ENCODE results near the gene SSX2IP. TPM values are rescaled to one million over a fixed set of nuclear protein-coding genes. Genes with fewer than 3 reads are reported as not detected.

The SSX2IP gene
- total and polyA plus RNA-seq, 9 of the 15 experiments (the other 6 are each of a cell fraction or from before 2014, with no cell fraction given): 20.6 to 96.7 (median 61.7) TPM

DNA sequence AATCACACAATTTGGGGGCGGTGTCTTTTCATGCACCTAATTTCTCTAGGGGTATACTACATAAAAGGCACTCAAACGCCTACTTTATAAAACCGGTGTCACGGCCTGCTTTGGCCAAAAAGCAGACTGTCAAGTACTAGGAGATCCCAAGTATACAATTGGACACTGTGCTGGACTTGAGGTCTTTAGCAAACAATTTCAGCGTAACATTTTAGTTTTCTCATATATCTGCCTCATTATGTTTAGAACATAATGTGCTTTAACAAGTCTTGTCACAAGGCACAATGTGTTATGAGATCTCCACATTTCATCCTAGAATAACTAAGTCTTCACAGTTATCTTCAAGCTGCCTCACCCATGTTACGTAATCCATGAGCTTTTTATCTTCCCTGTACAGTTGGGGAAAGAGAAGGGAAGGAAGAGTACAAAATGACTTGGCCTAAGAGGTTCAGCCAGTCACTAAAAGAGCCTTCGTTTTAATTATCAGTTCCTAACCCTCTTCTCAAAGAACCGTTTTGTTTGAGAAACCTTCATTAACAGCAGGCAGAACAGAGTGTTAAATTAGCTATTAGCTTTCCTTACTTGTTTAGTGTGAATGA is 1.7 kb downstream of the SSX2IP start (continued):
- TF ChIP-seq, protein P1, sequence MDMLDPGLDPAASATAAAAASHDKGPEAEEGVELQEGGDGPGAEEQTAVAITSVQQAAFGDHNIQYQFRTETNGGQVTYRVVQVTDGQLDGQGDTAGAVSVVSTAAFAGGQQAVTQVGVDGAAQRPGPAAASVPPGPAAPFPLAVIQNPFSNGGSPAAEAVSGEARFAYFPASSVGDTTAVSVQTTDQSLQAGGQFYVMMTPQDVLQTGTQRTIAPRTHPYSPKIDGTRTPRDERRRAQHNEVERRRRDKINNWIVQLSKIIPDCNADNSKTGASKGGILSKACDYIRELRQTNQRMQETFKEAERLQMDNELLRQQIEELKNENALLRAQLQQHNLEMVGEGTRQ (CRISPR knock-in tag; IDR thresholded peaks at IDR 0.05): no peak
- TF ChIP-seq, protein P2, sequence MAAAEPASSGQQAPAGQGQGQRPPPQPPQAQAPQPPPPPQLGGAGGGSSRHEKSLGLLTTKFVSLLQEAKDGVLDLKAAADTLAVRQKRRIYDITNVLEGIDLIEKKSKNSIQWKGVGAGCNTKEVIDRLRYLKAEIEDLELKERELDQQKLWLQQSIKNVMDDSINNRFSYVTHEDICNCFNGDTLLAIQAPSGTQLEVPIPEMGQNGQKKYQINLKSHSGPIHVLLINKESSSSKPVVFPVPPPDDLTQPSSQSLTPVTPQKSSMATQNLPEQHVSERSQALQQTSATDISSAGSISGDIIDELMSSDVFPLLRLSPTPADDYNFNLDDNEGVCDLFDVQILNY (CRISPR knock-in tag; IDR thresholded peaks at IDR 0.05): no peak
- TF ChIP-seq SIN3B (IDR thresholded peaks at IDR 0.05; ENCODE audit: low read depth) (no peak), RB1 (IDR thresholded peaks at IDR 0.05; ENCODE audit: low read depth) (no peak), RBFOX2 (IDR thresholded peaks at IDR 0.05; ENCODE audit: low read depth, low read length) (no peak), ZFPM2 (CRISPR knock-in tag; IDR thresholded peaks at IDR 0.05) (no peak), SRSF9 (IDR thresholded peaks at IDR 0.05; ENCODE audit: borderline replicate concordance, low read depth, low read length) (no peak), PPARD (CRISPR knock-in tag; IDR thresholded peaks at IDR 0.05) (no peak), THRAP3 (IDR thresholded peaks at IDR 0.05; ENCODE audit: borderline replicate concordance) (no peak), CBFB (CRISPR knock-in tag; IDR thresholded peaks at IDR 0.05) (no peak), ZNF263 (CRISPR knock-in tag; IDR thresholded peaks at IDR 0.05; ENCODE audit: borderline replicate concordance) (no peak), POLR2H (tag; IDR thresholded peaks at IDR 0.05; ENCODE audit: low read depth) (peak; percentile 39; the same call in 1 of the 2 replicates), DIDO1 (tag; IDR thresholded peaks at IDR 0.05; ENCODE audit: low read depth) (no peak), LARP7 (IDR thresholded peaks at IDR 0.05) (no peak), NR2C1 (IDR thresholded peaks at IDR 0.05) (no peak), NR2C1 (tag; IDR thresholded peaks at IDR 0.05) (no peak)
- TF ChIP-seq, protein P3, sequence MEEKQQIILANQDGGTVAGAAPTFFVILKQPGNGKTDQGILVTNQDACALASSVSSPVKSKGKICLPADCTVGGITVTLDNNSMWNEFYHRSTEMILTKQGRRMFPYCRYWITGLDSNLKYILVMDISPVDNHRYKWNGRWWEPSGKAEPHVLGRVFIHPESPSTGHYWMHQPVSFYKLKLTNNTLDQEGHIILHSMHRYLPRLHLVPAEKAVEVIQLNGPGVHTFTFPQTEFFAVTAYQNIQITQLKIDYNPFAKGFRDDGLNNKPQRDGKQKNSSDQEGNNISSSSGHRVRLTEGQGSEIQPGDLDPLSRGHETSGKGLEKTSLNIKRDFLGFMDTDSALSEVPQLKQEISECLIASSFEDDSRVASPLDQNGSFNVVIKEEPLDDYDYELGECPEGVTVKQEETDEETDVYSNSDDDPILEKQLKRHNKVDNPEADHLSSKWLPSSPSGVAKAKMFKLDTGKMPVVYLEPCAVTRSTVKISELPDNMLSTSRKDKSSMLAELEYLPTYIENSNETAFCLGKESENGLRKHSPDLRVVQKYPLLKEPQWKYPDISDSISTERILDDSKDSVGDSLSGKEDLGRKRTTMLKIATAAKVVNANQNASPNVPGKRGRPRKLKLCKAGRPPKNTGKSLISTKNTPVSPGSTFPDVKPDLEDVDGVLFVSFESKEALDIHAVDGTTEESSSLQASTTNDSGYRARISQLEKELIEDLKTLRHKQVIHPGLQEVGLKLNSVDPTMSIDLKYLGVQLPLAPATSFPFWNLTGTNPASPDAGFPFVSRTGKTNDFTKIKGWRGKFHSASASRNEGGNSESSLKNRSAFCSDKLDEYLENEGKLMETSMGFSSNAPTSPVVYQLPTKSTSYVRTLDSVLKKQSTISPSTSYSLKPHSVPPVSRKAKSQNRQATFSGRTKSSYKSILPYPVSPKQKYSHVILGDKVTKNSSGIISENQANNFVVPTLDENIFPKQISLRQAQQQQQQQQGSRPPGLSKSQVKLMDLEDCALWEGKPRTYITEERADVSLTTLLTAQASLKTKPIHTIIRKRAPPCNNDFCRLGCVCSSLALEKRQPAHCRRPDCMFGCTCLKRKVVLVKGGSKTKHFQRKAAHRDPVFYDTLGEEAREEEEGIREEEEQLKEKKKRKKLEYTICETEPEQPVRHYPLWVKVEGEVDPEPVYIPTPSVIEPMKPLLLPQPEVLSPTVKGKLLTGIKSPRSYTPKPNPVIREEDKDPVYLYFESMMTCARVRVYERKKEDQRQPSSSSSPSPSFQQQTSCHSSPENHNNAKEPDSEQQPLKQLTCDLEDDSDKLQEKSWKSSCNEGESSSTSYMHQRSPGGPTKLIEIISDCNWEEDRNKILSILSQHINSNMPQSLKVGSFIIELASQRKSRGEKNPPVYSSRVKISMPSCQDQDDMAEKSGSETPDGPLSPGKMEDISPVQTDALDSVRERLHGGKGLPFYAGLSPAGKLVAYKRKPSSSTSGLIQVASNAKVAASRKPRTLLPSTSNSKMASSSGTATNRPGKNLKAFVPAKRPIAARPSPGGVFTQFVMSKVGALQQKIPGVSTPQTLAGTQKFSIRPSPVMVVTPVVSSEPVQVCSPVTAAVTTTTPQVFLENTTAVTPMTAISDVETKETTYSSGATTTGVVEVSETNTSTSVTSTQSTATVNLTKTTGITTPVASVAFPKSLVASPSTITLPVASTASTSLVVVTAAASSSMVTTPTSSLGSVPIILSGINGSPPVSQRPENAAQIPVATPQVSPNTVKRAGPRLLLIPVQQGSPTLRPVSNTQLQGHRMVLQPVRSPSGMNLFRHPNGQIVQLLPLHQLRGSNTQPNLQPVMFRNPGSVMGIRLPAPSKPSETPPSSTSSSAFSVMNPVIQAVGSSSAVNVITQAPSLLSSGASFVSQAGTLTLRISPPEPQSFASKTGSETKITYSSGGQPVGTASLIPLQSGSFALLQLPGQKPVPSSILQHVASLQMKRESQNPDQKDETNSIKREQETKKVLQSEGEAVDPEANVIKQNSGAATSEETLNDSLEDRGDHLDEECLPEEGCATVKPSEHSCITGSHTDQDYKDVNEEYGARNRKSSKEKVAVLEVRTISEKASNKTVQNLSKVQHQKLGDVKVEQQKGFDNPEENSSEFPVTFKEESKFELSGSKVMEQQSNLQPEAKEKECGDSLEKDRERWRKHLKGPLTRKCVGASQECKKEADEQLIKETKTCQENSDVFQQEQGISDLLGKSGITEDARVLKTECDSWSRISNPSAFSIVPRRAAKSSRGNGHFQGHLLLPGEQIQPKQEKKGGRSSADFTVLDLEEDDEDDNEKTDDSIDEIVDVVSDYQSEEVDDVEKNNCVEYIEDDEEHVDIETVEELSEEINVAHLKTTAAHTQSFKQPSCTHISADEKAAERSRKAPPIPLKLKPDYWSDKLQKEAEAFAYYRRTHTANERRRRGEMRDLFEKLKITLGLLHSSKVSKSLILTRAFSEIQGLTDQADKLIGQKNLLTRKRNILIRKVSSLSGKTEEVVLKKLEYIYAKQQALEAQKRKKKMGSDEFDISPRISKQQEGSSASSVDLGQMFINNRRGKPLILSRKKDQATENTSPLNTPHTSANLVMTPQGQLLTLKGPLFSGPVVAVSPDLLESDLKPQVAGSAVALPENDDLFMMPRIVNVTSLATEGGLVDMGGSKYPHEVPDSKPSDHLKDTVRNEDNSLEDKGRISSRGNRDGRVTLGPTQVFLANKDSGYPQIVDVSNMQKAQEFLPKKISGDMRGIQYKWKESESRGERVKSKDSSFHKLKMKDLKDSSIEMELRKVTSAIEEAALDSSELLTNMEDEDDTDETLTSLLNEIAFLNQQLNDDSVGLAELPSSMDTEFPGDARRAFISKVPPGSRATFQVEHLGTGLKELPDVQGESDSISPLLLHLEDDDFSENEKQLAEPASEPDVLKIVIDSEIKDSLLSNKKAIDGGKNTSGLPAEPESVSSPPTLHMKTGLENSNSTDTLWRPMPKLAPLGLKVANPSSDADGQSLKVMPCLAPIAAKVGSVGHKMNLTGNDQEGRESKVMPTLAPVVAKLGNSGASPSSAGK (IDR thresholded peaks at IDR 0.05): no peak; the same call in 1 of the 2 replicates

All from K562 (cell line).